ENCODE data around the gene LCN2. TPM values are rescaled to one million over a fixed set of nuclear protein-coding genes. Genes with fewer than 3 reads are reported as not detected.

The LCN2 gene
- total RNA-seq, 2 donors from 2014 or later, result not detected

GRCh38 chr9:128188209-128188608 is 39.0 kb downstream of the LCN2 start:
- H3K9me3 ChIP-seq, result no peaks in the 10 kb centered on the region
- H3K36me3 ChIP-seq, result peaks cover 37% of the 10 kb centered on the region
- peaks cover 0 to 24% of the 10 kb centered on the region in 2 donors for H3K4me1 ChIP-seq
- no peak overlapping the region for H3K27ac ChIP-seq
- TF ChIP-seq, protein P1, sequence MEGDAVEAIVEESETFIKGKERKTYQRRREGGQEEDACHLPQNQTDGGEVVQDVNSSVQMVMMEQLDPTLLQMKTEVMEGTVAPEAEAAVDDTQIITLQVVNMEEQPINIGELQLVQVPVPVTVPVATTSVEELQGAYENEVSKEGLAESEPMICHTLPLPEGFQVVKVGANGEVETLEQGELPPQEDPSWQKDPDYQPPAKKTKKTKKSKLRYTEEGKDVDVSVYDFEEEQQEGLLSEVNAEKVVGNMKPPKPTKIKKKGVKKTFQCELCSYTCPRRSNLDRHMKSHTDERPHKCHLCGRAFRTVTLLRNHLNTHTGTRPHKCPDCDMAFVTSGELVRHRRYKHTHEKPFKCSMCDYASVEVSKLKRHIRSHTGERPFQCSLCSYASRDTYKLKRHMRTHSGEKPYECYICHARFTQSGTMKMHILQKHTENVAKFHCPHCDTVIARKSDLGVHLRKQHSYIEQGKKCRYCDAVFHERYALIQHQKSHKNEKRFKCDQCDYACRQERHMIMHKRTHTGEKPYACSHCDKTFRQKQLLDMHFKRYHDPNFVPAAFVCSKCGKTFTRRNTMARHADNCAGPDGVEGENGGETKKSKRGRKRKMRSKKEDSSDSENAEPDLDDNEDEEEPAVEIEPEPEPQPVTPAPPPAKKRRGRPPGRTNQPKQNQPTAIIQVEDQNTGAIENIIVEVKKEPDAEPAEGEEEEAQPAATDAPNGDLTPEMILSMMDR (IDR thresholded peaks at IDR 0.05), result no peak
- no peaks in the 10 kb centered on the region for H3K27me3 ChIP-seq
- H3K4me3 ChIP-seq, result no peak overlapping the region
- DNase-seq (ENCODE audit: low spot score), result no peak

DNA sequence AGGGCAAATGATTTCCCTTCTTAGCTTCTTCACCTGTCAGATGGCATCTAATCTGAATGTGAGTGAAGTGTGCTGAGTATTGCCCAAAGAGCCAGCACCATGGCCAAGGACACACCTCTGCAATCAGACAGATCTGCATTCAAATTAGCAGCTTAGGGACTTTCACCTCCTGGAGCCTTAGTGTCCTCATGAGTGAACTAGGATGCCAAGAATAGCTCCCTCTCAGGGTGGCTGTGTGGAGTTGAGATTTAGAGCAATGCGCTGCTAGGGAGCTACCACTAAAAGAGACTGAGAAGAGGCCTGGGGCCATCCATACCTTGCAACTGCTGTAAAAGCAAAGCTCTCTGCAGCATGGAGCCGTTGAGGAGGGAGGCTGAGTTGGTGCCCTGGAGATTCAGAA is 40.8 kb downstream of the LCN2 start:
- Histone ChIP-seq H3K36me3 (peaks cover 19% of the 10 kb centered on the region), H3K4me1 (peaks cover 0 to 25% of the 10 kb centered on the region in 2 donors), H3K4me3 (no peak overlapping the region), H3K9me3 (no peaks in the 10 kb centered on the region), H3K27me3 (no peaks in the 10 kb centered on the region), H3K27ac (no peak overlapping the region)
- no peak for DNase-seq (ENCODE audit: low spot score)
- TF ChIP-seq, protein P1 (IDR thresholded peaks at IDR 0.05), result no peak

- Histone ChIP-seq H3K4me3 (peak overlapping the region; percentile 82 to 92), H3K4me1 (peaks cover 0 to 25% of the 10 kb centered on the region in 2 donors), H3K36me3 (peaks cover 12% of the 10 kb centered on the region), H3K9me3 (no peaks in the 10 kb centered on the region), H3K27me3 (no peaks in the 10 kb centered on the region), H3K27ac (peak overlapping the region; percentile 86 to 89)
- DNase-seq (ENCODE audit: low spot score), result no peak
- TF ChIP-seq, protein P1 (IDR thresholded peaks at IDR 0.05), result no peak
These were observed 41.5 kb downstream of the LCN2 start for GRCh38 chr9:128190516-128191405.

GRCh38 chr9:128191406-128192046 is 42.3 kb downstream of the LCN2 start, which contains the start of gene CIZ1:
Gene CIZ1 (minus strand): TSS chr9:128191572. CDS start chr9:128190857, 715 bp downstream.
- no peaks in the 10 kb centered on the region for H3K9me3 ChIP-seq
- H3K4me1 ChIP-seq, result peaks cover 0 to 25% of the 10 kb centered on the region in 2 donors
- TF ChIP-seq, protein P1 (IDR thresholded peaks at IDR 0.05), result peak; percentile 92 to 95
- peaks cover 12% of the 10 kb centered on the region for H3K36me3 ChIP-seq
- no peaks in the 10 kb centered on the region for H3K27me3 ChIP-seq
- H3K4me3 ChIP-seq, result peak within 1 kb of the TSS; percentile 82 to 92
- DNase-seq (ENCODE audit: low spot score), result peak; percentile 80
- H3K27ac ChIP-seq, result peak within 1 kb of the TSS; percentile 86 to 89

DNA sequence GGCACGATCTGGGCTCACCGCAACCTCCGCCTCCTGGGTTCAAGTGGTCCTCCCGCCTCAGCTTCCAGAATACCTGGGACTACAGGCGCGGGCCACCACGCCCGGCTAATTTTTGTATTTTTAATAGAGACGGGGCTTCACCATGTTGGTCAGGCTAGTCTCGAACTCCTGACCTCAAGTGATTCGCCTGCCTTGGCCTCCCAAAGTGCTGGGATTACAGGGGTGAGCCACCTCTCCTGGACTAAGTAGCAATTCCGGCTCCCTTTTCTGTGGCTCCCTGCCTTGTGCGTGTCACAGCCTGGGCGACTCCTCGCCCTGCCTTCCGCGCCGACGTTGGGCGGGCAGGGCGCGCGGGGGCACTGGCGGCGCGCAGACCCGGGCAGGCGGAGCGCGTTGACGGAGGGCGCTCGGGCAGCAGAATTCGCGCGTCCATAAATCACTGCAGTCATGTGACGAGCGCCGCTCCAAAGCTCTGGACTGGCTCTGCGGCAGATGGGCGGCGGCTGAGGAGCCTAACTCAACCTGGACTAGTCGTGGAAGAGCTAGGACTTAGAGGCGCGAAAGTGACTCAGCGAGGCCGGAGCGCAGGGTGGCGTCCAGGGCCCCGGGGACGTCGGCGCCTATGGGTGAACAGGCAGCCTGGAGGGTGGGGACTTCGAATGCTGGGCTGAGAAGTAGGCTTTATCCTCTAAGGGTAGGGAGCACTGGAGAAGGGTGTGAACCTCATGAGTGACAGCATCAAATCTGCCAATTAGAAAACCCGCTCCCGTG is 43.5 kb downstream of the LCN2 start:
- Histone ChIP-seq H3K4me3 (peak overlapping the region; percentile 82 to 92), H3K36me3 (peaks cover 5% of the 10 kb centered on the region), H3K27me3 (no peaks in the 10 kb centered on the region), H3K9me3 (no peaks in the 10 kb centered on the region), H3K27ac (peak overlapping the region; percentile 66 to 86), H3K4me1 (peaks cover 0 to 25% of the 10 kb centered on the region in 2 donors)
- peak; percentile 86 for DNase-seq (ENCODE audit: low spot score)
- TF ChIP-seq, protein P1 (IDR thresholded peaks at IDR 0.05), result peak in 1 of 2 donors; percentile 71

Data from right atrium auricular region (tissue), 2 donors.